Neural progenitor cell (in vitro differentiated cells): ENCODE results near the gene PCSK6.

ENCODE experiments used
- CTCF ChIP-seq: fragments of 200-600 bp; sonication (generic); IDR thresholded peaks from 2 replicates; pipeline ENCODE4 v1.5.1; 2017; ENCODE audit warnings: antibody characterized with exemption, mild to moderate bottlenecking
- EZH2 ChIP-seq: fragments of 200-600 bp; sonication (generic); IDR thresholded peaks from 2 replicates; pipeline ENCODE4 v1.6.1; 2017; ENCODE audit warnings: antibody characterized with exemption, mild to moderate bottlenecking, moderate library complexity
- EZH2phosphoT487 ChIP-seq: fragments of 200-600 bp; sonication (generic); IDR thresholded peaks from 2 replicates; pipeline ENCODE4 v1.6.1; 2017; ENCODE audit warnings: antibody characterized with exemption

- TF ChIP-seq EZH2phosphoT487, result no peak
- no peak for TF ChIP-seq EZH2
- no peak for TF ChIP-seq CTCF
These were observed 214.5 kb downstream of the PCSK6 start for GRCh38 chr15:101275018-101275417.
